ENCODE measurements around the gene DNMT3B. TPM values are rescaled to one million over a fixed set of nuclear protein-coding genes. Genes with fewer than 3 reads are reported as not detected.
A peak's percentile ranks its signal among the peaks of the same experiment; 100 is the strongest.

The DNMT3B gene
- total and polyA plus RNA-seq, 9 of the 15 experiments (the other 6 are each of a cell fraction or from before 2014, with no cell fraction given): 9.3 to 74.8 (median 49.1) TPM

DNA sequence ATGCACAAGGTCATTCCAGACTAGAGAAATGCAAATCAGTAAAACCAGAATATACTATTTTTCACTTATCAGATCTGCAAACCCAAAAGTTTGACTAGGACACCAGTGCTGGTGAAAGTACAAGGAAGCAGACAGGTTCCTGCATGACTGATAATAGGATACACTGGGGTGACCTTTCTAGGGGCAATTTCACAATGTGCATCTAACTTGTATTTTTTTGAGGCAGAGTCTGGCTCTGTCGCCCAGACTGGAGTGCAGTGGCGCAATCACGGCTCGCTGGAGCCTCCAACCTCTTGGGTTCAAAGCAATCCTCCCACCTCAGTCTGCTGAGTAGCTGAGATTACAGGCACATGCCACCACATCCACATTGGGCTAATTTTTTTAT, 30.3 kb upstream of the DNMT3B start (continued):
- TF ChIP-seq, protein P1, sequence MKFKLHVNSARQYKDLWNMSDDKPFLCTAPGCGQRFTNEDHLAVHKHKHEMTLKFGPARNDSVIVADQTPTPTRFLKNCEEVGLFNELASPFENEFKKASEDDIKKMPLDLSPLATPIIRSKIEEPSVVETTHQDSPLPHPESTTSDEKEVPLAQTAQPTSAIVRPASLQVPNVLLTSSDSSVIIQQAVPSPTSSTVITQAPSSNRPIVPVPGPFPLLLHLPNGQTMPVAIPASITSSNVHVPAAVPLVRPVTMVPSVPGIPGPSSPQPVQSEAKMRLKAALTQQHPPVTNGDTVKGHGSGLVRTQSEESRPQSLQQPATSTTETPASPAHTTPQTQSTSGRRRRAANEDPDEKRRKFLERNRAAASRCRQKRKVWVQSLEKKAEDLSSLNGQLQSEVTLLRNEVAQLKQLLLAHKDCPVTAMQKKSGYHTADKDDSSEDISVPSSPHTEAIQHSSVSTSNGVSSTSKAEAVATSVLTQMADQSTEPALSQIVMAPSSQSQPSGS (CRISPR knock-in tag; IDR thresholded peaks at IDR 0.05): no peak
- TF ChIP-seq, protein P2, sequence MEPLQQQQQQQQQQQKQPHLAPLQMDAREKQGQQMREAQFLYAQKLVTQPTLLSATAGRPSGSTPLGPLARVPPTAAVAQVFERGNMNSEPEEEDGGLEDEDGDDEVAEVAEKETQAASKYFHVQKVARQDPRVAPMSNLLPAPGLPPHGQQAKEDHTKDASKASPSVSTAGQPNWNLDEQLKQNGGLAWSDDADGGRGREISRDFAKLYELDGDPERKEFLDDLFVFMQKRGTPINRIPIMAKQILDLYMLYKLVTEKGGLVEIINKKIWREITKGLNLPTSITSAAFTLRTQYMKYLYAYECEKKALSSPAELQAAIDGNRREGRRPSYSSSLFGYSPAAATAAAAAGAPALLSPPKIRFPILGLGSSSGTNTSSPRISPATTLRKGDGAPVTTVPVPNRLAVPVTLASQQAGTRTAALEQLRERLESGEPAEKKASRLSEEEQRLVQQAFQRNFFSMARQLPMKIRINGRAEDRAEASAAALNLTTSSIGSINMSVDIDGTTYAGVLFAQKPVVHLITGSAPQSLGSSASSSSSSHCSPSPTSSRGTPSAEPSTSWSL (CRISPR knock-in tag; IDR thresholded peaks at IDR 0.05; ENCODE audit: borderline replicate concordance): no peak
- no peak for TF ChIP-seq ZBTB34 (CRISPR knock-in tag; IDR thresholded peaks at IDR 0.05)
- peak; percentile 66 for TF ChIP-seq CEBPG (CRISPR knock-in tag; IDR thresholded peaks at IDR 0.05)
- TF ChIP-seq CEBPG (tag; conservative IDR thresholded peaks at IDR 0.05 in 1 of 2, IDR thresholded peaks at IDR 0.05 in 1 of 2): peak; percentile 62 to 91
- no peak for TF ChIP-seq CREB1 (IDR thresholded peaks at IDR 0.05)
- no peak for TF ChIP-seq CREB1 (CRISPR knock-in tag; IDR thresholded peaks at IDR 0.05)
- TF ChIP-seq STAT5B (CRISPR knock-in tag; IDR thresholded peaks at IDR 0.05): no peak
- no peak for TF ChIP-seq TBP (optimal IDR thresholded peaks at IDR 0.05; ENCODE audit: low read depth, low read length)
- no peak for TF ChIP-seq MXI1 (IDR thresholded peaks at IDR 0.05; ENCODE audit: low read depth, low read length)
- TF ChIP-seq THAP7 (CRISPR knock-in tag; IDR thresholded peaks at IDR 0.05): no peak
- TF ChIP-seq SRF (CRISPR knock-in tag; IDR thresholded peaks at IDR 0.05): no peak; a peak in 1 of 4 replicates
- peak; percentile 70 for TF ChIP-seq BHLHE40 (IDR thresholded peaks at IDR 0.05; ENCODE audit: low read length)
- peak; percentile 92 to 93 for TF ChIP-seq KDM1A (IDR thresholded peaks at IDR 0.05)
- no peak for TF ChIP-seq MAFG (tag; conservative IDR thresholded peaks at IDR 0.05)
- no peak for TF ChIP-seq RHOXF2B (CRISPR knock-in tag; conservative IDR thresholded peaks at IDR 0.05)
- TF ChIP-seq HNRNPLL (IDR thresholded peaks at IDR 0.05; ENCODE audit: low read depth, low read length, poor library complexity, severe bottlenecking): no peak
- TF ChIP-seq SMAD4 (CRISPR knock-in tag; conservative IDR thresholded peaks at IDR 0.05): 0 out of 2 replicates have a peak, but pooled peaks have one; percentile 18
- TF ChIP-seq USF1 (CRISPR knock-in tag; IDR thresholded peaks at IDR 0.05): no peak
- no peak for TF ChIP-seq SRSF3 (IDR thresholded peaks at IDR 0.05; ENCODE audit: insufficient read depth, low read length)
- TF ChIP-seq GABPB2 (CRISPR knock-in tag; conservative IDR thresholded peaks at IDR 0.05): no peak

Data from K562 (cell line).